Activated T-cell treated with anti-CD3 and anti-CD28 coated beads, Interleukin-2, amount 50 U/mL, for 4 hours (primary cell): ENCODE results near the gene GATB. TPM values are rescaled to one million over a fixed set of nuclear protein-coding genes. Genes with fewer than 3 reads are reported as not detected.
"Not testable (repeated sequence)": the region's sequence is repeated elsewhere in the genome, so short reads cannot be mapped to it uniquely, and the experiment has no call there.

ENCODE experiments used
- ATAC-seq, 2 donors: fragments of 200-7000 bp; cut with Tn5 transposase; one replicate each; pipeline ENCODE4 v1.10.0; 2021
- DNase-seq: peaks from one replicate; pipeline ENCODE4 v3.0.0-alpha.2; 2020
- H3K27me3 Mint-ChIP-seq: one replicate; pipeline ENCODE4 v1.8.0; 2021; ENCODE audit warnings: low read depth, mixed read lengths
- H3K36me3 Mint-ChIP-seq: one replicate; pipeline ENCODE4 v1.8.0; 2022; ENCODE audit warnings: mixed read lengths; ENCODE audit not compliant: insufficient read depth
- H3K4me1 Mint-ChIP-seq: one replicate; pipeline ENCODE4 v1.8.0; 2021; ENCODE audit warnings: low read depth, mixed read lengths
- H3K4me3 Mint-ChIP-seq: one replicate; pipeline ENCODE4 v1.8.0; 2021; ENCODE audit warnings: mild to moderate bottlenecking, moderate library complexity, mixed read lengths
- H3K9me3 Mint-ChIP-seq: one replicate; pipeline ENCODE4 v1.8.0; 2021; ENCODE audit warnings: mixed read lengths
- total RNA-seq, 3 donors: library from RNA; stranded (reverse); gene quantifications; one replicate each; pipeline ENCODE4 v1.2.1, GENCODE V29; 2021

Gene GATB
- total RNA-seq, 3 donors from 2014 or later: 18.9 to 23.9 (median 23.2) TPM

DNA sequence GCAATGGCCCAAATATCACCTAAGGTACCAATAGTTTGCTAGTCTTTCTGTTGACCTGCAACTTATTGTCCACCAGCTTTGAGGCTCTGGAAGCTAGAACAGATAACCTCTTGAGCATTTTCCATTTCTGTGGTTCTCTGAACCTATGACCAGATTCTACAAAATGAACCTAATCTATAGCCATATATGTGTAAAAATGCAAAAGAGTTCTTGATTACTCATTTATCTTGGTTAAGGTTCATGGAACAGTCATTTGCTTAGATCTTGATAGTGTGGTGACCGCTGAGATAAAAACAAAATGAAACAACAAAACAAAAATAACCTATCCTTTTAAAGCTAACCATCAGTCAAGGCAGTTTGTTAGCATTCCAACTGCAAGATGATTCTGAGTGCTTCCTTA, 9.3 kb upstream of the GATB start:
- Mint-ChIP-seq H3K36me3 (peaks cover 1% of the 10 kb centered on the region), H3K9me3 (peaks cover 15% of the 10 kb centered on the region), H3K4me3 (no peak overlapping the region), H3K27me3 (peaks cover 12% of the 10 kb centered on the region), H3K4me1 (no peaks in the 10 kb centered on the region)
- ATAC-seq: no peak
- no peak for DNase-seq

DNA sequence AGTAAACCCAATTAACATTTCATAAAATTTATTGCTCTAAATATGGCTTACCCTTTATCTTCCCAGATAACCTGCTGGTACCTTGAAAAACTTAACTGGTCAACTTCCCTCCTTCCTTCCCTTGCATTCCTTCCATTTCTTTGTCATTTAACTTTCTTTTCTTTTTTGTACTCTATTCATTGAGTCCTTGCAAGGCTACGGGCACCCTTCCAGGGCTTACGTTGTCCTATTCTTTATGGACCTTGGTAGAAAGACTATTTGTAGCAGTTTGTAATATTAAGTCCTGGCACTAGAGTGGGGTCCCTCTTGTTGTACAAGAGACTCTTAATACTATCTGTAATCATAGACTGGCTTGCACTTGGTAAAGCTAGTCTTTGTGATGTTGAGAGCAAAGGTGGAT, 8.0 kb upstream of the GATB start:
- H3K4me1 Mint-ChIP-seq: no peaks in the 10 kb centered on the region
- H3K36me3 Mint-ChIP-seq: no peaks in the 10 kb centered on the region
- H3K9me3 Mint-ChIP-seq: peaks cover 5% of the 10 kb centered on the region
- peaks cover 12% of the 10 kb centered on the region for H3K27me3 Mint-ChIP-seq
- no peak for ATAC-seq
- no peak for DNase-seq
- no peak overlapping the region for H3K4me3 Mint-ChIP-seq

DNA sequence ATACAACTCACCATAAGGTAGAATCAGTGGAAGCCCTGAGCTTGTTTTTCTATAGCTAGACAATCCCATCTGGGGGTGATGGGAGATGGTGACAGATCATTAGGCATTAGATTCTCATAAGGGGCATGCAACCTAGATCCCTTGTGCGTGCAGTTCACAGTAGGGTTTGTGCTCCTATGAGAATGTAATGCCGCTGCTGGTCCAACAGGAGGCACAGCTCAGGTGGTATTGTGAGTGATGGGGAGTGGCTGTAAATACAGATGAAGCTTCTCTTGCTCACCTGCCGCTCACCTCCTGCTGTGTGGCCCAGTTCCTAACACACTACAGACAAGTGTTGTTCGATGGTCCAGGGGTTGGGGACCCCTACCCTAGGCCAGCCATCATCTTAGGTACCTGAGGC, 5.9 kb upstream of the GATB start:
- no peak for ATAC-seq
- Mint-ChIP-seq H3K9me3 (no peaks in the 10 kb centered on the region), H3K36me3 (no peaks in the 10 kb centered on the region)

DNA sequence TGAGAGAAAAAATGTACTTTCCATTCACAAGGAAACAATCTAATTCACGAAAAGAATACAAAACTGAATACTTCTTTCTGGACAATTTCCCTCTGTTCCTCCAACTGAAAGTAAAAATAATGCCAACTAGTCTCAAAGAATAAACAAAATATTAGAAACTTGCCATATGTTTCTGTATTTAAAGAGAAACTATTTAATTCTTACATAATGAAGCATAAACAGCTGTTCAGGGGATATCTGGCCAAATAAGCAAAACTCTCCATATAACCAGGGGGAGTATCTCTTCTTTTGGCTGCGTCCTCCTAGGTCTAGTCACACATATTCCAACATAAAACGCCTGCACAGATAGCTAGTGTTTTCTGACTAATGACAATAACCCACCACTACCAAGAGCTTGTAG, 805 bp downstream of the GATB start:
- Mint-ChIP-seq H3K9me3 (no peaks in the 10 kb centered on the region), H3K36me3 (peaks cover 15% of the 10 kb centered on the region), H3K4me3 (peak overlapping the region; percentile 98), H3K27me3 (no peaks in the 10 kb centered on the region), H3K4me1 (peaks cover 12% of the 10 kb centered on the region)
- no peak for DNase-seq
- ATAC-seq: no peak

More for the DNA sequence above, 5.9 kb upstream of the GATB start:
- DNase-seq: no peak
- Mint-ChIP-seq H3K27me3 (peaks cover 6% of the 10 kb centered on the region), H3K4me3 (no peak overlapping the region), H3K4me1 (no peaks in the 10 kb centered on the region)

DNA sequence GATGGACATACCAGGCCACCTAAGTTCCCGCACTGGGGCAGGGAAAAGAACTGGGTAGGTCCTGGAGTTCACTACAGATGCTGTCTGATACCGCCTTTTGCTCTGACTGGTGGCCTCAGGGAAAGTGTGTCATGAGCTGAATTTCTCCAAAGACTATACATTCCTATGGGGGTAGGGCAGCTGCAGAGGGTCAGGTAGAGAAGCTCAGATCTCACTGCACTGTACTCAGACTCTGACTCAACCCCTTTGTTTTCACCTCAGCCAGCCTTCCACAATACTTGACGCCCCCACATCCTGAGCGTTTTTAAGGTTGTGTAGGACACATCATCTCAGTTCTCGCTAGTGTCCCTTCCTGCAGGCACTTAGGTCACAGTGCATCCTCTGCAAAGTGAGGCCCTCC, 7.8 kb downstream of the GATB start:
- ATAC-seq (no peak), DNase-seq (no peak)
- H3K36me3 Mint-ChIP-seq: peaks cover 39% of the 10 kb centered on the region
- H3K4me3 Mint-ChIP-seq: no peak overlapping the region
- no peaks in the 10 kb centered on the region for H3K27me3 Mint-ChIP-seq
- H3K9me3 Mint-ChIP-seq: no peaks in the 10 kb centered on the region
- no peaks in the 10 kb centered on the region for H3K4me1 Mint-ChIP-seq

DNA sequence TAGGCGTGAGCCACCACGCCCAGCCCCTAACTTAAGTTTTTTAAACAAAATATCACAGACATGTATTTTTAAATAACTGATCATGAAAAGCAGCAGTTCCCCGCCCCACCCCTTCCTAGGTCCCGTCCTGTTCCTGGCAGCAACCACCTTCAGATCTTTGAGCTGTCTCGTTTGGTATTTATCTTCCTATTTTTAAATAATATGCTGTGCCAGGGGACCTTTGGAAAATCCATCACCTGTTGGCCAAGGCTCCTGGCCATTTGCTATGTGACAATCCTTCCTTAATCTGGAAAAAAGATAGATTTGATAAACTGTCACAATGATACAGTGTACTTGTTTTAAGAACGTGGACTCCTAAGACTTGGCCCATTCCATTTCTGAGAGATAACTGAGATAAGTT, 10.7 kb downstream of the GATB start:
- Mint-ChIP-seq H3K36me3 (peaks cover 35% of the 10 kb centered on the region), H3K9me3 (no peaks in the 10 kb centered on the region), H3K4me1 (no peaks in the 10 kb centered on the region)

DNA sequence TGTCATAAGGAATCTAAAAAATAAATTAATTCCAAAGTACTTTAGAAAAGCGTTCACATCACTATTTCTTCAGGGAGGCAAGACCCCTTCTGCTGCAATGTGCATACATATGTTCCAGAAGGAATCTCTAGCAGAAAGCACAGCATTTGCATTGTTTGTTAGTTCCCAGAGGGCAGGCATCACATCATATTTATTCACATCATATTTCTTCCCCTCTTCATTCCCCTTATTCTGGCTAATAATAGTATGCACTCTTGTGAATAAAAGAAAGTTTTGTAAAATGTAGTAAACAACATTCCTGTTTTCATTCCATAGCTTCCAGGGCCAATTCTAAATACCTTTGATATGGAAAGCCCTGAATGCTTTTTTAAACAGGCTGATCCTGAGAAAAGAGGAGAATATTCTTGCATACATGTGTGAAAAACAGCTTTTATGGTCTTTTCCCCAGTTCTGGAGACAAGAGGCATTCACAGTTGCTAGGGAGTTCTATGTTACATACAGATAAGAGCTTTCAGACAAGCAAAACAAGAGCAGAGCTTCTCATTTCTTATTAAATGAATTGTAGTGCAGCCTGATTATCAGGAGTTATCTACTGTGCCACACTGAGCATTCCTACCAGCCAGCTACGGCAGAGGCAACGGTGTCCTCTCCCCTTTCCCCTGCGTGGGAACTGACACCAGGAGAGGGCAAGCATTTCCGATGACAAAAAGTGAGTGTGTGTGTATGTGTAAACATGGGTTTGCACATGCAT, 15.2 kb downstream of the GATB start:
- Mint-ChIP-seq H3K4me3 (no peak overlapping the region), H3K9me3 (no peaks in the 10 kb centered on the region), H3K36me3 (peaks cover 20% of the 10 kb centered on the region), H3K4me1 (no peaks in the 10 kb centered on the region), H3K27me3 (no peaks in the 10 kb centered on the region)
- ATAC-seq (no peak), DNase-seq (no peak)

More for the DNA sequence above, 10.7 kb downstream of the GATB start:
- ATAC-seq (no peak), DNase-seq (no peak)
- H3K4me3 Mint-ChIP-seq: no peak overlapping the region
- no peaks in the 10 kb centered on the region for H3K27me3 Mint-ChIP-seq

DNA sequence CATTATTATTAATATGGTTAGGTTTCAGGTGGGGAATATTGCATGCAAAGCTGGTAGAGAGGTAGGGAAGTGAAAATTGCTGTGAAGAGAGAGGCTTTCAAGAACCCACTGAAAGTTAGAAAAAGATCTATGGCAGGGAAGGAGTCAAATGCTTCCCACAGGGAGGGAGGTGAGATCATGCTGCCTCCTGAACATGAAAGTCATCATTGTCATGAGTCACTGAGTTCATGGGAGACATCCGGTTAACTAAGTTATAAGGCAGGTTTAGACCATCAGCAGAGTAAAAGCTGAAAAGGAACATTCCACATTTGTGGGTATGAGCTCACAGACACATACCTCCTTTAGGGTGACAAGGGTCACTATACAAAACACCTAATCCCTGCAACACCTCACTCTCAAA, 16.2 kb downstream of the GATB start:
- DNase-seq (no peak), ATAC-seq (peak in 1 of 2 donors; percentile 28)
- H3K36me3 Mint-ChIP-seq: peaks cover 17% of the 10 kb centered on the region
- H3K9me3 Mint-ChIP-seq: no peaks in the 10 kb centered on the region
- H3K4me3 Mint-ChIP-seq: no peak overlapping the region
- H3K4me1 Mint-ChIP-seq: no peaks in the 10 kb centered on the region
- no peaks in the 10 kb centered on the region for H3K27me3 Mint-ChIP-seq

DNA sequence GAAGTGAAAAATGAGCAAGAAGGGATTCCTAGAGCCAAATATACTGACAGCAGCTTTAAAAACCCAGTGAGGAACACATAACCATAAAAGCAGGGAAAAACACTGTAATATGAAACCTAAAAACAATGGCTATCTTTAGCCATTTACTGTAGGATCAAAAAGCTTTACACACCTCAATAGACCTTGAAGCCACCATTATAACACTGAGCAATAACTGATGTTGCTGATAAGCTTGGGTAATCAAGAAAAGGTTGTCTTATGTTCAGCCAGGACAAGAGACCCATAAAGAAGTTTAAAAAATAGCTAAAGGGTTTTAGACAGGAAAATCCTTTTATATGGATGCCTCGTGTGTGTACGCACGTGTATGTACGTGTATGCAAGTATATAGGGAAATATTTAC, 16.9 kb downstream of the GATB start:
- no peaks in the 10 kb centered on the region for H3K27me3 Mint-ChIP-seq
- DNase-seq (no peak), ATAC-seq (no peak)
- H3K4me3 Mint-ChIP-seq: no peak overlapping the region
- no peaks in the 10 kb centered on the region for H3K4me1 Mint-ChIP-seq
- peaks cover 21% of the 10 kb centered on the region for H3K36me3 Mint-ChIP-seq
- H3K9me3 Mint-ChIP-seq: no peaks in the 10 kb centered on the region

DNA sequence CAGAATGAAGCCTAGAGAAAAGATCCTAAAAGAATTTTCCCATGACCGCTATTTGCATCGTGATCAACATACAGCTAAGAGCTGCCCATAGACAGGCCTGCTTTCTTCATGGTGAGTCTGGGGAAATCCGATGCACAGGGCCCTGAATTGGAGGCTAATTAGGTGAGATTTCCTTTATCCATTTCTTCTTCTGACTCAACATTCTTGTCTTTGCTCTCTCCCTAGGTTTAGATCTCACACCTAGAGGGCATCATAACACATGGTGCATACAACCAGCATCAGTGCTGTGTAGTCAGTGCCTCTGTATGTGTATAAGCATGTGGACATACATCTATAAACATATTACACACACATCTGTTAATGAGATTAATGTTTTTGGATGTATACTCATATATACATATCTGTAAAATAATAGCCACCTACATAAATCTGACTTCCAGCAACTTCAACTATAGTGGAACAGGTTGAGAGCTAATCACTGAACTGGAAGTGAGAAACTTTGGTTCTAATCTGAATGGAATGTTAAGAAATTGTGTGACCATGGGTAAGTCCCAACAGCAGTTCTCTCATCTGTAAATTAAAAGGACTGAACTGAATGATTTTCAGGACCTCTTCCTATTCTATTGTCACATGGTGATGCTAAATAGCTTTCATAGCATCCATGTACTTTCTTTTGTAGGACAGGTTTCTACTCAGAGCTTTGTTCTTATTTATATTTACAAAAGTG, 17.5 kb downstream of the GATB start:
- Mint-ChIP-seq H3K27me3 (no peaks in the 10 kb centered on the region), H3K36me3 (peaks cover 27% of the 10 kb centered on the region), H3K4me1 (no peaks in the 10 kb centered on the region), H3K9me3 (no peaks in the 10 kb centered on the region), H3K4me3 (no peak overlapping the region)
- no peak for ATAC-seq
- DNase-seq: no peak

DNA sequence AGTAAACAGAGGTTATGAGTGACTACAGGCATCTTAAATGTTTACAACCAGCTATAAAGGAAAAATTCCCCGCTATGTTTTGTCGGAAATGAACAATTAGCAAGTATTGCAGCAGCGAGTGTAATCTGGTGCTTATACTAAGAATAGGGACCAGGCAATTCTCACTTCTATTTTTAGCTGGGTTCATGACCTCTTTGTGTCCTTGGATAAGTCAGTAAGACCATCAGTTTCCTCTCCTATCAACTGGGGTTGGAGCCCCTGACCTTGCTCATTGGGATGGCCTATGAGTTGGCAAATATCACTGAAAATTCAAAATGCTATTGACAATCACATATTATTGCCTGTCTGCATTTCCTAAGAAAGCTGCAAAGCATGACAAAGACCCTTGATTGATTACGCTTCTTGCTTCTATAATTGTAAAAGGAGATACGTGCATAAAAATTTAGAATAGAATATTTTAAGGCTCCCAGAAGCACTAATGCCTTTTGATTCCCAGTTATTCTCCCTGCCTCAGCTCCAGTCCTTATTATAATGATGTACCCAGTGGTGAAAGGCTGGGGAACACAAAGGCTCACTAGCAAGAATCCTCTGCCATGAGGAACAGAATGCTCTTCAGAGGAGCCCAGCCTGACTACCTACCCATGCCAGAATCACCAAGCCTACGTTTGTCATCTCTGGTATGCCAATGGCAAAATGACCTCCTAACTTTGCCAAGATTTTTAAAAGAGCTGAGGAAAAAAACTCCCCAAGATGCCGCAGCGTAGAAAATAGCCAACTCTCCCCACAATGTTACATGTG, 21.9 kb downstream of the GATB start:
- H3K4me3 Mint-ChIP-seq: no peak overlapping the region
- DNase-seq (no peak), ATAC-seq (no peak)
- peaks cover 15% of the 10 kb centered on the region for H3K9me3 Mint-ChIP-seq
- H3K36me3 Mint-ChIP-seq: peaks cover 51% of the 10 kb centered on the region
- no peaks in the 10 kb centered on the region for H3K4me1 Mint-ChIP-seq
- H3K27me3 Mint-ChIP-seq: no peaks in the 10 kb centered on the region

DNA sequence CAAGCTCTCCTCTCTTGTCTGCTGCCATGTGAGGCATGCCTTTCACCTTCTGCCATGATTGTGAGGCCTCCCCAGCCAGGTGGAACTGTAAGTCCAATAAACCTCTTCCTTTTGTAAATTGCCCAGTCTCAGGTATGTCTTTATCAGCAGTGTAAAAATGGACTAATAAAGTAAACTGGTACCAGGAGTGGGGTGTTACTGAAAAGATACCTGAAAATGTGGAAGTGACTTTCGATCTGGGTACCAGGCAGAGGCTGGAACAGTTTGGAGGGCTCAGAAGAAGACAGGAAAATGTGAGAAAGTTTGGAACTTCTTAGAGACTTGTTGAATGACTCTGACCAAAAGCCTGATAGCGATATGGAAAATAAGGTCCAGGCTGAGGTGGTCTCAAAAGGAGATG, 24.0 kb downstream of the GATB start:
- peaks cover 54% of the 10 kb centered on the region for H3K36me3 Mint-ChIP-seq

DNA sequence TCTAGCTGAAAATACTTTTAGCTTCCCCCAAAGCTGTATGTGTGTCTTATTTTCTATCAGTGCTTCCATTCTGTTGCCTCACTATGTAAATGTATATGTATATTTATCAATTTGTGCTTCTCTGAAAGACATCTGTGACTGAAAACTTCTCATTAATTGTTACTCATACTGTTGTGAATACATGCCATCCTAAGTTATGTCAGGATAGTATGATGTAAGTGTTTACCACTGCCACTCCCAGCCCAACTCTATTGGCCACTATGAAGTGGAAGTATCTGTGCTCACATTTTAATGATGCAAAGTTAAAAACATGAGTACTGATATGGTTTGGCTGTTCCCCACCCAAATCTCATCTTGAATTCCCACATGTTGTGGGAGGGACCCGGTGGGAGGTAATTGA, 24.4 kb downstream of the GATB start:
- Mint-ChIP-seq H3K4me3 (no peak overlapping the region), H3K4me1 (no peaks in the 10 kb centered on the region), H3K9me3 (peaks cover 15% of the 10 kb centered on the region), H3K36me3 (peaks cover 50% of the 10 kb centered on the region), H3K27me3 (no peaks in the 10 kb centered on the region)
- ATAC-seq (no peak), DNase-seq (no peak)

More for the DNA sequence above, 24.0 kb downstream of the GATB start:
- H3K4me1 Mint-ChIP-seq, H3K27me3 Mint-ChIP-seq, DNase-seq, ATAC-seq, H3K4me3 Mint-ChIP-seq: not testable (repeated sequence)
- peaks cover 15% of the 10 kb centered on the region for H3K9me3 Mint-ChIP-seq

DNA sequence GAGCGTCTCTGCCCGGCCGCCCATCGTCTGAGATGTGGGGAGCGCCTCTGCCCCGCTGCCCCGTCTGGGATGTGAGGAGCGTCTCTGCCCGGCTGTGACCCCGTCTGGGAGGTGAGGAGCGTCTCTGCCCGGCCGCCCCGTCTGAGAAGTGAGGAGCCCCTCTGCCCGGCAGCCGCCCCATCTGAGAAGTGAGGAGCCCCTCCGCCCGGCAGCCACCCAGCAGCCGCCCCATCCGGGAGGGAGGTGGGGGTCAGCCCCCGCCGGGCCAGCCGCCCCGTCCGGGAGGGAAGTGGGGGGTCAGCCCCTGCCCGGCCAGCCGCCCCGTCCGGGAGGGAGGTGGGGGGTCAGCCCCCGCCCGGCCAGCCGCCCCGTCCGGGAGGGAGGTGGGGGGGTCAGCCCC, 29.1 kb downstream of the GATB start:
- not testable (repeated sequence) for ATAC-seq, H3K27me3 Mint-ChIP-seq, H3K4me1 Mint-ChIP-seq, H3K4me3 Mint-ChIP-seq, DNase-seq, H3K9me3 Mint-ChIP-seq
- peaks cover 35% of the 10 kb centered on the region for H3K36me3 Mint-ChIP-seq
